ENCODE data around the gene SCN3A. TPM values are rescaled to one million over a fixed set of nuclear protein-coding genes. Genes with fewer than 3 reads are reported as not detected.

Gene SCN3A
- polyA plus RNA-seq, 2 of the 4 experiments (the other 2 are of a cell fraction), result 0.05 to 0.12 TPM

DNA sequence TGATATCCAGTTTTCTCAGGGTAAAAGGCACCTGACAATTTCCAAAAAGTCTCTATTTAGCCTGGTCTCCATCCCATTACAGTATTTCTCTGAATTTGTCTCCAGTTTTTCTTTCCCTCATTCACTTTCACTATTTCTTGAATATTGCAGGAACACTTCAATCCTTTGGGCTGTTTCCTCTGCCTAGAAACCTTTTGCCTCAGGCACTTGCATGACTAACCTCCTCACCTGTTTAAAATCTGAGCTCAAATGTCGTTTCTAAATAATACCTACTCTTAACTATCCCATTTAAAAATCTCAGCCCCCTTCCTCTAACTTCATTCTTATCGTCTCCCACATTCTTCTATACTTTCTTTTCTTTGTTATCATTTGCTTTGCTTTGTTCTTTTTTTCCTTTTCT is 44.4 kb upstream of the SCN3A start:
- Histone ChIP-seq H3K4me2 (no peak overlapping the region), H3K9me3 (no peaks in the 10 kb centered on the region), H3K4me3 (no peak overlapping the region), H3K27ac (no peak overlapping the region), H3K4me1 (no peaks in the 10 kb centered on the region)
- ATAC-seq, result no peak
- CTCF ChIA-PET, result interaction anchor here (2.3 kb wide), 1 partner anchor 9 kb away, joined by 7 read pairs; the partner anchor contains the start of gene SCN2A
- WGBS (ENCODE audit: missing lambda C conversion rate), result 20% methylated on average over 2 of the region's 2 CpGs
- DNase-seq (ENCODE audit: low read depth in 1 of 2, low spot score in 1 of 2), result no peak
- no peak for FAIRE-seq
- POLR2A ChIA-PET, result no interaction called here
- TF ChIP-seq, protein P1, sequence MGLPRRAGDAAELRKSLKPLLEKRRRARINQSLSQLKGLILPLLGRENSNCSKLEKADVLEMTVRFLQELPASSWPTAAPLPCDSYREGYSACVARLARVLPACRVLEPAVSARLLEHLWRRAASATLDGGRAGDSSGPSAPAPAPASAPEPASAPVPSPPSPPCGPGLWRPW (IDR thresholded peaks at IDR 0.05), result no peak
- no peak for TF ChIP-seq SMC3 (IDR thresholded peaks at IDR 0.05)
- no peak for TF ChIP-seq BHLHE40 (IDR thresholded peaks at IDR 0.05; ENCODE audit: low read depth, low read length)
- TF ChIP-seq E2F6 (IDR thresholded peaks at IDR 0.05; ENCODE audit: borderline replicate concordance, low read depth), result no peak
- TF ChIP-seq CEBPB (IDR thresholded peaks at IDR 0.05), result no peak
- no peak for TF ChIP-seq NFE2L2 (conservative IDR thresholded peaks at IDR 0.05; ENCODE audit: low read length)
- TF ChIP-seq FOSL2 (IDR thresholded peaks at IDR 0.05), result no peak
- TF ChIP-seq FOSL2 (CRISPR knock-in tag; IDR thresholded peaks at IDR 0.05), result no peak

GRCh38 chr2:165245081-165245793 is 41.4 kb upstream of the SCN3A start:
- ChIA-PET POLR2A (no interaction called here), CTCF (no interaction called here)
- no peak overlapping the region for H3K4me3 ChIP-seq
- 22% methylated on average over 5 of the region's 5 CpGs for WGBS (ENCODE audit: missing lambda C conversion rate)
- TF ChIP-seq POLR2AphosphoS2 (conservative IDR thresholded peaks at IDR 0.05; ENCODE audit: low read length), result no peak
- no peak for TF ChIP-seq RFX5 (IDR thresholded peaks at IDR 0.05)
- TF ChIP-seq, protein P2, sequence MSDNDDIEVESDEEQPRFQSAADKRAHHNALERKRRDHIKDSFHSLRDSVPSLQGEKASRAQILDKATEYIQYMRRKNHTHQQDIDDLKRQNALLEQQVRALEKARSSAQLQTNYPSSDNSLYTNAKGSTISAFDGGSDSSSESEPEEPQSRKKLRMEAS (IDR thresholded peaks at IDR 0.05), result no peak
- TF ChIP-seq, protein P3, sequence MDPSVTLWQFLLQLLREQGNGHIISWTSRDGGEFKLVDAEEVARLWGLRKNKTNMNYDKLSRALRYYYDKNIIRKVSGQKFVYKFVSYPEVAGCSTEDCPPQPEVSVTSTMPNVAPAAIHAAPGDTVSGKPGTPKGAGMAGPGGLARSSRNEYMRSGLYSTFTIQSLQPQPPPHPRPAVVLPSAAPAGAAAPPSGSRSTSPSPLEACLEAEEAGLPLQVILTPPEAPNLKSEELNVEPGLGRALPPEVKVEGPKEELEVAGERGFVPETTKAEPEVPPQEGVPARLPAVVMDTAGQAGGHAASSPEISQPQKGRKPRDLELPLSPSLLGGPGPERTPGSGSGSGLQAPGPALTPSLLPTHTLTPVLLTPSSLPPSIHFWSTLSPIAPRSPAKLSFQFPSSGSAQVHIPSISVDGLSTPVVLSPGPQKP (IDR thresholded peaks at IDR 0.05; ENCODE audit: low read depth, low read length), result no peak
- TF ChIP-seq HOXB5 (CRISPR knock-in tag; IDR thresholded peaks at IDR 0.05), result no peak
- TF ChIP-seq RCOR1 (IDR thresholded peaks at IDR 0.05; ENCODE audit: low read depth, low read length), result no peak
- TF ChIP-seq, protein P1 (IDR thresholded peaks at IDR 0.05), result no peak
- TF ChIP-seq, protein P4, sequence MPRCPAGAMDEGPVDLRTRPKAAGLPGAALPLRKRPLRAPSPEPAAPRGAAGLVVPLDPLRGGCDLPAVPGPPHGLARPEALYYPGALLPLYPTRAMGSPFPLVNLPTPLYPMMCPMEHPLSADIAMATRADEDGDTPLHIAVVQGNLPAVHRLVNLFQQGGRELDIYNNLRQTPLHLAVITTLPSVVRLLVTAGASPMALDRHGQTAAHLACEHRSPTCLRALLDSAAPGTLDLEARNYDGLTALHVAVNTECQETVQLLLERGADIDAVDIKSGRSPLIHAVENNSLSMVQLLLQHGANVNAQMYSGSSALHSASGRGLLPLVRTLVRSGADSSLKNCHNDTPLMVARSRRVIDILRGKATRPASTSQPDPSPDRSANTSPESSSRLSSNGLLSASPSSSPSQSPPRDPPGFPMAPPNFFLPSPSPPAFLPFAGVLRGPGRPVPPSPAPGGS (IDR thresholded peaks at IDR 0.05), result no peak
- TF ChIP-seq FOSB (CRISPR knock-in tag; IDR thresholded peaks at IDR 0.05), result no peak
- TF ChIP-seq TP53 (CRISPR knock-in tag; IDR thresholded peaks at IDR 0.05), result no peak
- TF ChIP-seq NR3C1 (IDR thresholded peaks at IDR 0.05), result no peak
- TF ChIP-seq HMGXB4 (CRISPR knock-in tag; IDR thresholded peaks at IDR 0.05; ENCODE audit: borderline replicate concordance), result no peak
- TF ChIP-seq, protein P5, sequence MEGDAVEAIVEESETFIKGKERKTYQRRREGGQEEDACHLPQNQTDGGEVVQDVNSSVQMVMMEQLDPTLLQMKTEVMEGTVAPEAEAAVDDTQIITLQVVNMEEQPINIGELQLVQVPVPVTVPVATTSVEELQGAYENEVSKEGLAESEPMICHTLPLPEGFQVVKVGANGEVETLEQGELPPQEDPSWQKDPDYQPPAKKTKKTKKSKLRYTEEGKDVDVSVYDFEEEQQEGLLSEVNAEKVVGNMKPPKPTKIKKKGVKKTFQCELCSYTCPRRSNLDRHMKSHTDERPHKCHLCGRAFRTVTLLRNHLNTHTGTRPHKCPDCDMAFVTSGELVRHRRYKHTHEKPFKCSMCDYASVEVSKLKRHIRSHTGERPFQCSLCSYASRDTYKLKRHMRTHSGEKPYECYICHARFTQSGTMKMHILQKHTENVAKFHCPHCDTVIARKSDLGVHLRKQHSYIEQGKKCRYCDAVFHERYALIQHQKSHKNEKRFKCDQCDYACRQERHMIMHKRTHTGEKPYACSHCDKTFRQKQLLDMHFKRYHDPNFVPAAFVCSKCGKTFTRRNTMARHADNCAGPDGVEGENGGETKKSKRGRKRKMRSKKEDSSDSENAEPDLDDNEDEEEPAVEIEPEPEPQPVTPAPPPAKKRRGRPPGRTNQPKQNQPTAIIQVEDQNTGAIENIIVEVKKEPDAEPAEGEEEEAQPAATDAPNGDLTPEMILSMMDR (IDR thresholded peaks at IDR 0.05), result no peak
- TF ChIP-seq EP300 (IDR thresholded peaks at IDR 0.05), result no peak
- no peak for TF ChIP-seq E2F6 (IDR thresholded peaks at IDR 0.05; ENCODE audit: borderline replicate concordance, low read depth)
- no peak for TF ChIP-seq CHD2 (IDR thresholded peaks at IDR 0.05; ENCODE audit: low read length, partially characterized antibody)
- TF ChIP-seq, protein P6, sequence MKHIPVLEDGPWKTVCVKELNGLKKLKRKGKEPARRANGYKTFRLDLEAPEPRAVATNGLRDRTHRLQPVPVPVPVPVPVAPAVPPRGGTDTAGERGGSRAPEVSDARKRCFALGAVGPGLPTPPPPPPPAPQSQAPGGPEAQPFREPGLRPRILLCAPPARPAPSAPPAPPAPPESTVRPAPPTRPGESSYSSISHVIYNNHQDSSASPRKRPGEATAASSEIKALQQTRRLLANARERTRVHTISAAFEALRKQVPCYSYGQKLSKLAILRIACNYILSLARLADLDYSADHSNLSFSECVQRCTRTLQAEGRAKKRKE (CRISPR knock-in tag; IDR thresholded peaks at IDR 0.05; ENCODE audit: low read depth), result no peak
- H3K27ac ChIP-seq, result no peak overlapping the region
- FAIRE-seq (no peak), ATAC-seq (no peak), DNase-seq (ENCODE audit: low read depth in 1 of 2, low spot score in 1 of 2) (no peak)
- H3K4me1 ChIP-seq, result no peaks in the 10 kb centered on the region
- no peaks in the 10 kb centered on the region for H3K9me3 ChIP-seq
- H3K4me2 ChIP-seq, result no peak overlapping the region

All from A549 (cell line).